Naive thymus-derived CD4-positive, alpha-beta T cell (primary cell): ENCODE results near the gene ERC1. TPM values are rescaled to one million over a fixed set of nuclear protein-coding genes. Genes with fewer than 3 reads are reported as not detected.
"Not testable (repeated sequence)": the region's sequence is repeated elsewhere in the genome, so short reads cannot be mapped to it uniquely, and the experiment has no call there.

Experiments
- ATAC-seq: fragments of 150-1000 bp; cut with Tn5 transposase; 2 replicates; pipeline ENCODE4 v1.10.0; 2021; ENCODE audit warnings: mild to moderate bottlenecking, moderate library complexity
- CTCF ChIA-PET: fragments of 350-600 bp; sonication (Branson Sonifier 250); formaldehyde crosslinking; loops from one replicate; lab custom pipeline; 2021; ENCODE audit warnings: antibody characterized with exemption; lab: Charles Lee
- POLR2A ChIA-PET: fragments of 350-600 bp; sonication (Branson Sonifier 250); formaldehyde crosslinking; loops from one replicate; lab custom pipeline; 2021; ENCODE audit warnings: antibody characterized with exemption, inconsistent platforms; lab: Charles Lee
- DNase-seq, 9 donors: peaks; one replicate each; pipeline versions ENCODE4 v3.0.0 to v3.0.0-alpha.2; 2020 to 2022; ENCODE audit warnings: mixed read lengths in 1 of 9
- H3K27ac ChIP-seq: one replicate; pipeline ENCODE4 v1.7.0; 2013; ENCODE audit warnings: mild to moderate bottlenecking, low read depth, low read length, moderate library complexity
- H3K27me3 ChIP-seq, 2 donors: one replicate each; pipeline ENCODE4 v1.7.0; 2013; ENCODE audit warnings: low read length in 2 of 2, mild to moderate bottlenecking in 2 of 2, moderate library complexity in 2 of 2; ENCODE audit not compliant: control insufficient read depth in 2 of 2, insufficient read depth in 2 of 2
- H3K36me3 ChIP-seq, 3 experiments: 1 replicate in 2 of 3; 2 replicates in 1 of 3; pipeline ENCODE4 v1.7.0; 2013; ENCODE audit warnings: low read length in 3 of 3, mild to moderate bottlenecking in 3 of 3, moderate library complexity in 1 of 3; ENCODE audit not compliant: insufficient read depth in 3 of 3, control insufficient read depth in 2 of 3
- H3K4me1 ChIP-seq, 2 donors: one replicate each; pipeline ENCODE4 v1.7.0; 2013; ENCODE audit warnings: low read length in 2 of 2, mild to moderate bottlenecking in 2 of 2, moderate library complexity in 1 of 2; ENCODE audit not compliant: control insufficient read depth in 2 of 2, insufficient read depth in 2 of 2
- H3K4me3 ChIP-seq: 2 replicates; pipeline ENCODE4 v1.7.0; 2013; ENCODE audit warnings: mild to moderate bottlenecking, low read length
- H3K9me3 ChIP-seq, 3 experiments: 1 replicate in 2 of 3; 2 replicates in 1 of 3; pipeline ENCODE4 v1.7.0; 2013; ENCODE audit warnings: low read length in 3 of 3; ENCODE audit not compliant: control insufficient read depth in 2 of 3
- H3K27ac Mint-ChIP-seq, 9 donors: one replicate each; pipeline ENCODE4 v1.8.0; 2020 to 2022; ENCODE audit warnings: mixed read lengths in 9 of 9, mild to moderate bottlenecking in 8 of 9, moderate library complexity in 5 of 9, inconsistent platforms in 2 of 9
- H3K27me3 Mint-ChIP-seq, 5 donors: one replicate each; pipeline ENCODE4 v1.8.0; 2021 to 2022; ENCODE audit warnings: mixed read lengths in 5 of 5, mild to moderate bottlenecking in 1 of 5
- H3K36me3 Mint-ChIP-seq, 5 donors: one replicate each; pipeline ENCODE4 v1.8.0; 2020 to 2022; ENCODE audit warnings: mixed read lengths in 5 of 5, mild to moderate bottlenecking in 3 of 5, inconsistent platforms in 1 of 5
- H3K4me1 Mint-ChIP-seq, 7 donors: one replicate each; pipeline ENCODE4 v1.8.0; 2020 to 2022; ENCODE audit warnings: mixed read lengths in 7 of 7, mild to moderate bottlenecking in 3 of 7, inconsistent platforms in 1 of 7
- H3K4me3 Mint-ChIP-seq, 10 donors: one replicate each; pipeline ENCODE4 v1.8.0; 2020 to 2022; ENCODE audit warnings: mild to moderate bottlenecking in 10 of 10, mixed read lengths in 10 of 10, moderate library complexity in 6 of 10, inconsistent platforms in 2 of 10
- H3K9me3 Mint-ChIP-seq, 11 donors: one replicate each; pipeline ENCODE4 v1.8.0; 2020 to 2022; ENCODE audit warnings: mixed read lengths in 11 of 11, mild to moderate bottlenecking in 4 of 11, inconsistent platforms in 1 of 11, moderate library complexity in 1 of 11
- intact Hi-C, 2 donors: fragments of 100-400 bp; cut with micrococcal nuclease; formaldehyde crosslinking; loops; one replicate each; pipeline ENCODE4 v1.15.1; 2023
- polyA plus RNA-seq, 2 donors: library from polyadenylated mRNA; unstranded; fragments of 300-500 nt; fragmentation: Illumina TruSeq; gene quantifications; one replicate each; pipeline ENCODE4 v1.2.3, GENCODE V29; 2021
- total RNA-seq, 6 experiments: library from RNA in 5 of 6; stranded (reverse) in 5 of 6; gene quantifications; 1 replicate in 5 of 6; 2 replicates in 1 of 6; pipeline ENCODE4 v1.2.3 and lab custom pipeline; 2021 to 2026

ERC1 gene
- total and polyA plus RNA-seq, 7 experiments from 2014 or later = 15.9 to 62.0 (median 51.5) TPM

DNA sequence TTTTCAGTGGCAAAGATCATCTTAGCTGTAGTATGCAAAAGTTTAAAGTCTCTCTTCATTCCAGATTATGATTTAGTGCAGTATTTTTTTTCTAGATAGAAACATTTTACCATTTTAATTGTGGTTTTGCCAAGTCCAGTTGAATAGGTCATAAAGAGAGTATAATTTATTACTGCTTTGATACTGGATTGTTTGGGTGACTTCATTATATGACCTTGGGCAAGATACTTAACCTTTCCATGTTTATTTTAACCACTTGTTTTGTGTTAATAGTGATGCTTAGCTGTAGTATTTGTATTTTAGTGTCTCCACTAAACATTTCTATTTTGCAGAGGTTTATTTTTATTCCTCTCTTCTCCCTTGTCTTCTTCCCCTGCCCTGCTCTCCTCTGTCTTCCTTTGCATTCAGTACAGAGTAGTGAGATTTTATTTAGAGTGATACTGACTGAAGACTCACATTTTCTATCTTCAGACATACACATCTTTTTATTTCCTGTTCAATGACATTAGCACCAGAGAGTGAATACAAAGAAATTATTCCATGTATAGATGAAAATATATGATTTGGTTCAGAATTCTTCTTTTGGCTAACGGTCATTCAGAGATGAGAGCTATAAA lies 215.2 kb downstream of the ERC1 start:
- peaks cover 5 to 17% (median 10%) of the 10 kb centered on the region in 7 donors for H3K4me1 Mint-ChIP-seq
- peaks cover 4 to 15% of the 10 kb centered on the region in 2 donors for H3K4me1 ChIP-seq
- H3K27ac ChIP-seq = no peak overlapping the region
- POLR2A ChIA-PET = interaction anchor here (0.7 to 1.6 kb wide), 2 partner anchors 23 to 278 kb away, joined by 3 read pairs; no protein-coding TSS in a partner anchor
- H3K27me3 Mint-ChIP-seq = no peaks in the 10 kb centered on the region
- H3K4me3 ChIP-seq = no peak overlapping the region
- no peaks in the 10 kb centered on the region for H3K9me3 Mint-ChIP-seq
- H3K4me3 Mint-ChIP-seq = peak overlapping the region in 2 of 10 donors; percentile 37 to 38
- ATAC-seq (no peak), DNase-seq (no peak)
- peak overlapping the region in 4 of 9 donors; percentile 42 to 93 (median 59) for H3K27ac Mint-ChIP-seq
- H3K36me3 Mint-ChIP-seq = peaks cover 0 to 25% (median 7%) of the 10 kb centered on the region in 5 donors
- H3K27me3 ChIP-seq = no peaks in the 10 kb centered on the region
- H3K36me3 ChIP-seq = no peaks in the 10 kb centered on the region
- CTCF ChIA-PET = interaction anchor here (1.1 kb wide), 1 partner anchor 88 kb away, joined by 4 read pairs; no protein-coding TSS in a partner anchor
- intact Hi-C loops = loop anchor here in 1 of 2 donors (10.0 kb wide), 1 partner anchor 399 kb away; no protein-coding TSS in a partner anchor
- no peaks in the 10 kb centered on the region for H3K9me3 ChIP-seq

DNA sequence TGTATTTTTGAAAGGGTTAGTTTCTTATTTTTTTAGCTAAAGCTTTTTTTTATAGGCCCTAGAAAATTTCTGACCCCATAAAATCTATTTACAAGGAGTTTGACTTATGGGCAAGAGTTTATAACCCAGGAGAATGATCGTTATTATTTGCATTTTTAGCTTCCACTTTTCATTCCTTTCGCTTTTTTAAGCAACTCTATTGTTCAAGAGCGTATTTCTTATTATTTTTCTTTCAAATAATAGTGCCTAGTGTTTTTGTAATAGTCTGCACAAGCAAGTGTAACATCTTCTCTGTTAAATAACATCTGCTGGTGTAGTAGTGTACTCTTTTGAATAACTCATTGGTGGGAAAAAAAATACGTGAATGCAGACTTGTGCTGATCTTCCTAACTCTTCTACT lies 216.3 kb downstream of the ERC1 start:
- DNase-seq (no peak), ATAC-seq (no peak)
- H3K9me3 ChIP-seq = no peaks in the 10 kb centered on the region
- Mint-ChIP-seq H3K4me1 (peaks cover 4 to 14% (median 6%) of the 10 kb centered on the region in 7 donors), H3K4me3 (no peak overlapping the region), H3K36me3 (peaks cover 0 to 29% (median 11%) of the 10 kb centered on the region in 5 donors), H3K27me3 (no peaks in the 10 kb centered on the region), H3K9me3 (no peaks in the 10 kb centered on the region), H3K27ac (no peak overlapping the region)
- intact Hi-C loops = loop anchor here in 1 of 2 donors (10.0 kb wide), 1 partner anchor 398 kb away; no protein-coding TSS in a partner anchor
- POLR2A ChIA-PET = no interaction called here
- H3K36me3 ChIP-seq = no peaks in the 10 kb centered on the region
- no peak overlapping the region for H3K27ac ChIP-seq
- H3K4me1 ChIP-seq = peaks cover 4 to 6% of the 10 kb centered on the region in 2 donors
- H3K27me3 ChIP-seq = no peaks in the 10 kb centered on the region
- CTCF ChIA-PET = no interaction called here
- no peak overlapping the region for H3K4me3 ChIP-seq

DNA sequence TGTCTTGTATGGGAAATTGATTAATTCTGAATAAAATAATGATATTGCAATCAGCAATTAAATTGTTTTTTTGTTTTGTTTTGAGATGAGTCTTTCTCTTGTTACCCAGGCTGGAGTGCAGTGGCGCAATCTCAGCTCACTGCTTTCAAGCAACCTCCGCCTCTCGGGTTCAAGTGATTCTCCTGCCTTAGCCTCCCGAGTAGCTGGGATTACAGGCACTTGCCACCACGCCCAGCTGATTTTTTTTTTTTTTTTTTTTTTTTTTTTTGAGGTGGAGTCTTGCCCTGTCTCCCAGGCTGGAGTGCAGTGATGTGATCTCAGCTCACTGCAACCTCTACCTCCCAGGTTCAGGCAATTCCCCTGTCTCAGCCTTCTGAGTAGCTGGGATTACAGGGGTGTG lies 217.7 kb downstream of the ERC1 start:
- H3K36me3 ChIP-seq, H3K27ac ChIP-seq, ATAC-seq, H3K27me3 Mint-ChIP-seq, POLR2A ChIA-PET, H3K27ac Mint-ChIP-seq, H3K9me3 ChIP-seq, H3K9me3 Mint-ChIP-seq, H3K4me3 ChIP-seq, H3K4me3 Mint-ChIP-seq, H3K27me3 ChIP-seq, DNase-seq, H3K4me1 ChIP-seq: not testable (repeated sequence)
- Mint-ChIP-seq H3K36me3 (peaks cover 0 to 37% (median 12%) of the 10 kb centered on the region in 5 donors), H3K4me1 (peaks cover 0 to 14% (median 6%) of the 10 kb centered on the region in 7 donors)
- CTCF ChIA-PET = interaction anchor here (0.6 kb wide), 1 partner anchor 445 kb away, joined by 3 read pairs; no protein-coding TSS in a partner anchor
- intact Hi-C loops = loop anchor here in 1 of 2 donors (10.0 kb wide), 1 partner anchor 396 kb away; no protein-coding TSS in a partner anchor

DNA sequence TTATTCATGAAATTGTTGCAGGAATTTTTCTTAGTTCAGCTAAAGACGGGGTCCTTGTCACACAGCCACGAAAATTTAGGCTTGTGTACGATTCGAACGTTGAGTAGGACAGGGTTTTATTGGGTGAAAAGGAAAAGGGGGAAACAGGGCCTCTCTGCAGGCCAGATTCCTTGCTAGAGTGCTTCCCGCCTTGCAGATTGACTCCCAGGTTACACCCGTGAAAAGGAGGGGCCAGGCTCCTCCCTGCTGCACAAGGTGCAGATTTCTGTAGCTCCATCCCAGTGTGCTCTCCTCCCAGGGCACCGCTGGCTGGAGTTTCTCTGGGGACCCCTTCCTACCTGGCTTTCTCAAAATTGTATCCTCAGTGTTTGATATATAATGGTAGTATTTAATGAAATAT lies 221.5 kb downstream of the ERC1 start:
- Mint-ChIP-seq H3K27me3 (no peaks in the 10 kb centered on the region), H3K4me1 (peaks cover 0 to 6% (median 0%) of the 10 kb centered on the region in 7 donors), H3K27ac (no peak overlapping the region), H3K4me3 (no peak overlapping the region), H3K9me3 (no peaks in the 10 kb centered on the region), H3K36me3 (peaks cover 0 to 42% (median 12%) of the 10 kb centered on the region in 5 donors)
- POLR2A ChIA-PET = no interaction called here
- no peak for ATAC-seq
- no peak for DNase-seq
- H3K36me3 ChIP-seq = no peaks in the 10 kb centered on the region
- H3K4me3 ChIP-seq = no peak overlapping the region
- intact Hi-C loops = no loop called here
- no peak overlapping the region for H3K27ac ChIP-seq
- CTCF ChIA-PET = no interaction called here
- no peaks in the 10 kb centered on the region for H3K4me1 ChIP-seq
- no peaks in the 10 kb centered on the region for H3K9me3 ChIP-seq
- H3K27me3 ChIP-seq = no peaks in the 10 kb centered on the region

DNA sequence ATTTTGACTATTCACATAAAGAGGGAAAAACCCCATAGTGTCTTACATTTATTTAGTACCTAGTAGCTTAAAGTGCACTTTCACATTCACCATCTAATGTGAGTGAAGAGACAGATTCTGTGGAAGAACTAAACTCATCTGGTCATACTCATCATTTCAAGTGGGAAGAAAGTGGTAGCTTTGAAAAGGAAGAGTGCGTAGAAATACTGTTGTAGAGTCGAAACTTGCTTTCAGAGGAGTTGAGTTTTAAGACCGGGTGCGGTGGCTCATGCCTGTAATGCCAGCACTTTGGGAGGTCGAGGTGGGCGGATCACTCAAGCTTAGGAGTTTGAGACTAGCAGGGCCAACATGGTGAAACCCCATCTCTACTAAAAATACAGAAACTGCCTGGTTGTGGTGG lies 222.2 kb downstream of the ERC1 start:
- H3K9me3 Mint-ChIP-seq = no peaks in the 10 kb centered on the region

DNA sequence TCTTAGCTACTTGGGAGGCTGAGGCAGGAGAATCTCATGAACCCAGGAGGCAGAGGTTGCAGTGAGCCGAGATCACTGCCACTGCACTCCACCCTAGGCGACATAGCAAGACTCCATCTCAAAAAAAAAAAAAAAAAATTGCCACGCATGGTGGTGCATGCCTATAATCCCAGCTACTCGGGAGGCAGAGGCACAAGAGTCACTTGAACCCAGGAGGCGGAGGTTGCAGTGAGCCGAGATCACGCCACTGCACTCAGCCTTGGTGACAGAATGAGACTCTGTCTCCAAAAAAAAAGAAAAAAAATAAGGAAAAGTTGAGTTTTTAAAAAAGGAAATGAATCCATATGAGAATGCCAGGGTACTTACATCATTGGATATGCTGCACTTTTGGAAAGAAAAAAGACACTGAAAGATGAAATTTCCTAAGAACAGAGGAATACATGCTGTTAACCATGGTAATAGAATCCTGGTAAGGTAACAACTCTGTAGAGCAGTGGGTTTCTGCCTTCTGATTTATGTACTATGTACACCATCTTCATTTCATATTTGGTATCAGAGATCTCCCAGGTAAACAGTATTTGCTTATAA lies 222.7 kb downstream of the ERC1 start:
- CTCF ChIA-PET = interaction anchor here (0.6 kb wide), 1 partner anchor 356 kb away, joined by 3 read pairs; no protein-coding TSS in a partner anchor
- H3K4me3 Mint-ChIP-seq = no peak overlapping the region
- POLR2A ChIA-PET = no interaction called here

More for the DNA sequence above, 222.2 kb downstream of the ERC1 start:
- no peak for ATAC-seq
- peak in 1 of 9 donors; percentile 28 for DNase-seq
- Mint-ChIP-seq H3K27me3 (no peaks in the 10 kb centered on the region), H3K36me3 (peaks cover 0 to 39% (median 10%) of the 10 kb centered on the region in 5 donors), H3K4me3 (no peak overlapping the region), H3K27ac (no peak overlapping the region), H3K4me1 (peaks cover 0 to 6% (median 0%) of the 10 kb centered on the region in 7 donors)
- POLR2A ChIA-PET = interaction anchor here (0.5 kb wide), 1 partner anchor 9 kb away, joined by 3 read pairs; no protein-coding TSS in a partner anchor
- no peak overlapping the region for H3K27ac ChIP-seq
- CTCF ChIA-PET = interaction anchor here (0.6 kb wide), 1 partner anchor 355 kb away, joined by 3 read pairs; no protein-coding TSS in a partner anchor
- intact Hi-C loops = no loop called here
- H3K4me1 ChIP-seq = no peaks in the 10 kb centered on the region
- H3K4me3 ChIP-seq = no peak overlapping the region
- H3K36me3 ChIP-seq = no peaks in the 10 kb centered on the region
- no peaks in the 10 kb centered on the region for H3K27me3 ChIP-seq
- H3K9me3 ChIP-seq = no peaks in the 10 kb centered on the region

More for the DNA sequence above, 222.7 kb downstream of the ERC1 start:
- Mint-ChIP-seq H3K27ac (no peak overlapping the region), H3K4me1 (peaks cover 0 to 6% (median 0%) of the 10 kb centered on the region in 7 donors), H3K9me3 (no peaks in the 10 kb centered on the region), H3K27me3 (no peaks in the 10 kb centered on the region), H3K36me3 (peaks cover 0 to 35% (median 8%) of the 10 kb centered on the region in 5 donors)
- Histone ChIP-seq H3K36me3 (no peaks in the 10 kb centered on the region), H3K4me3 (no peak overlapping the region), H3K4me1 (no peaks in the 10 kb centered on the region), H3K9me3 (no peaks in the 10 kb centered on the region), H3K27ac (no peak overlapping the region), H3K27me3 (no peaks in the 10 kb centered on the region)
- ATAC-seq = no peak
- DNase-seq = no peak
- intact Hi-C loops = no loop called here
